HepG2 (cell line): ENCODE measurements around the gene MPPE1. TPM values are rescaled to one million over a fixed set of nuclear protein-coding genes. Genes with fewer than 3 reads are reported as not detected.

ENCODE experiments used
- ARID4A ChIP-seq: sonication (generic); formaldehyde crosslinking; IDR thresholded peaks from 2 replicates; pipeline ENCODE4 v1.5.0; 2020; ENCODE audit warnings: mild to moderate bottlenecking, missing genetic modification reagents, borderline replicate concordance
- ATF4 ChIP-seq, 2 experiments: fragments of 450-650 bp in 1 of 2; sonication (generic) in 1 of 2; formaldehyde crosslinking; IDR thresholded peaks; 2 replicates each; pipeline versions ENCODE4 v1.5.0 to v1.8.0; 2020 to 2022; ENCODE audit warnings: mild to moderate bottlenecking in 1 of 2, missing genetic modification reagents in 1 of 2
- EHMT2 ChIP-seq: fragments of 200-600 bp; sonication (generic); IDR thresholded peaks from 2 replicates; pipeline ENCODE4 v1.7.0; 2017; ENCODE audit warnings: antibody characterized with exemption, low read depth, low read length, borderline replicate concordance
- FOXC1 ChIP-seq: sonication (generic); formaldehyde crosslinking; IDR thresholded peaks from 2 replicates; pipeline ENCODE4 v1.8.0; 2022; ENCODE audit warnings: mild to moderate bottlenecking, missing genetic modification reagents, borderline replicate concordance
- HDAC2 ChIP-seq: sonication (generic); formaldehyde crosslinking; IDR thresholded peaks from 2 replicates; pipeline ENCODE4 v1.4.0; 2020; ENCODE audit warnings: missing genetic modification reagents
- HDAC6 ChIP-seq: fragments of 200-600 bp; sonication (generic); IDR thresholded peaks from 2 replicates; pipeline ENCODE4 v1.7.0; 2017; ENCODE audit warnings: mild to moderate bottlenecking, antibody characterized with exemption, low read length, low read depth
- IRF2 ChIP-seq: IDR thresholded peaks from 2 replicates; pipeline ENCODE4 v1.6.1; 2018; ENCODE audit warnings: missing genetic modification reagents, missing compliant biosample characterization
- KAT8 ChIP-seq: IDR thresholded peaks from 2 replicates; pipeline ENCODE4 v1.6.1; 2016; ENCODE audit warnings: missing genetic modification reagents, missing compliant biosample characterization
- KDM2A ChIP-seq: sonication (generic); formaldehyde crosslinking; IDR thresholded peaks from 2 replicates; pipeline ENCODE4 v1.4.0; 2020; ENCODE audit warnings: low read depth, missing genetic modification reagents, borderline replicate concordance
- NFKBIZ ChIP-seq: IDR thresholded peaks from 2 replicates; pipeline ENCODE4 v1.6.1; 2018; ENCODE audit warnings: missing genetic modification reagents, missing compliant biosample characterization
- SNAPC5 ChIP-seq: sonication (generic); formaldehyde crosslinking; IDR thresholded peaks from 2 replicates; pipeline ENCODE4 v1.8.1; 2023; ENCODE audit warnings: mild to moderate bottlenecking, missing genetic modification reagents, borderline replicate concordance
- SP1 ChIP-seq, 2 experiments: fragments of 450-650 bp in 1 of 2; sonication (generic) in 1 of 2; formaldehyde crosslinking in 1 of 2; IDR thresholded peaks; 2 replicates each; pipeline versions ENCODE4 v1.4.0 to v1.6.1; 2016 to 2020; ENCODE audit warnings: missing genetic modification reagents in 1 of 2
- ZBTB38 ChIP-seq: sonication (generic); formaldehyde crosslinking; IDR thresholded peaks from 2 replicates; pipeline ENCODE4 v1.5.1; 2020; ENCODE audit warnings: mild to moderate bottlenecking, missing genetic modification reagents
- ZFP37 ChIP-seq: sonication (generic); formaldehyde crosslinking; IDR thresholded peaks from 2 replicates; pipeline ENCODE4 v1.4.0; 2020; ENCODE audit warnings: missing genetic modification reagents, borderline replicate concordance
- ZNF468 ChIP-seq: sonication (generic); formaldehyde crosslinking; IDR thresholded peaks from 2 replicates; pipeline ENCODE4 v1.8.0; 2022; ENCODE audit warnings: mild to moderate bottlenecking, moderate library complexity, missing genetic modification reagents
- ZNF772 ChIP-seq: sonication (generic); formaldehyde crosslinking; IDR thresholded peaks from 2 replicates; pipeline ENCODE4 v1.5.0; 2020; ENCODE audit warnings: mild to moderate bottlenecking, missing genetic modification reagents
- ZSCAN29 ChIP-seq: sonication (generic); formaldehyde crosslinking; conservative IDR thresholded peaks from 2 replicates; pipeline ENCODE4 v1.4.0; 2020; ENCODE audit warnings: mild to moderate bottlenecking, missing genetic modification reagents
- polyA plus RNA-seq, 8 experiments: library from polyadenylated mRNA; depleted of rRNA in 3 of 8; stranded (reverse) in 7 of 8; unstranded in 1 of 8; fragments of >200 nt; fragmentation: Illumina TruSeq in 4 of 8; extraction: Trizol in 4 of 8; gene quantifications; 2 replicates each; pipeline versions ENCODE4 v1.2.1 to v1.2.3, GENCODE V29; 2011 to 2016; ENCODE audit warnings: low read depth in 4 of 8, missing spikeins in 1 of 8, mixed read lengths in 1 of 8; ENCODE audit not compliant: insufficient read depth in 1 of 8
- total RNA-seq, 5 experiments: library from RNA; depleted of rRNA; stranded (reverse); fragments of >200 nt; fragmentation: Illumina TruSeq; extraction: Trizol; gene quantifications; 2 replicates each; pipeline ENCODE4 v1.2.3, GENCODE V29; 2016; ENCODE audit warnings: low read depth in 1 of 5

MPPE1 gene
- total and polyA plus RNA-seq, 2 of the 13 experiments (the other 11 are each of a cell fraction or from before 2014, with no cell fraction given) = 9.6 to 11.9 TPM

DNA sequence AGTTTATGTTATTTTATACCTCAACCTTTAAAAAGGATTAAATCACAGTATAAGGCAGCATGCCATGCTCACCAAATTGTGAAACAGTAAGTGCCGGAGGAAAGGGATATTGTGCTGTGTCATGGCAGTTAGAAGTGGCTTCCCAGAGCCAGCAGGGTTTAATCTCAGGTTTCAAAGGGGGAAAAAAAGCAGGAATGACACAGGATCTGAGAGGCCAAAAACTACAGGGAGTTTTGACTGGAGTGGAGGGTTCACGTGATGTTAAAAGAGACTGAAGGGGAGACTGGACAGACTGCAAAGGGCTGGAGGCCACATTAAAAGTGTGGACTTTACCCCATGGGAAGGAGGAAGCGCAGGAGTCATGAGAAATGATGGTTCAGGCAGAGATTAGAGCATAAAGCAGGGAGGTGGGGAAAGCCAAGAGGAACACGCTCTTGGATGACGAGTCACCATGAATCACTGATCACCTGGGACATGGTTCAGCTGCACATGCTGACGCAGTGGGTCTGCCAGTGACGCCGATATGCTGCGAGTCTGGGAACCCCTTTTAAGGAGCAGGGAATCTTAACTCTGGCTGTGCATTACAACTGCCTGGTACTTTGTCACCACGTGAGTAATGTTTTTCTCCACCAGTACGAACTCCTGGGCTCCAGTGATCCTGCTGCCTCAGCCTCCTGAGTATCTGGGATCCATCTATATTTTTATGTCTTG is 50.8 kb downstream of the MPPE1 start (continued):
- TF ChIP-seq KAT8 = 0 out of 2 replicates have a peak, but pooled peaks have one; percentile 69
- no peak for TF ChIP-seq ZBTB38 (CRISPR knock-in tag)
- TF ChIP-seq ZSCAN29 (CRISPR knock-in tag) = no peak
- TF ChIP-seq SNAPC5 = no peak
- no peak for TF ChIP-seq ZNF468 (CRISPR knock-in tag)
- TF ChIP-seq EHMT2 = 0 out of 2 replicates have a peak, but pooled peaks have one; percentile 34
- TF ChIP-seq HDAC6 = no peak
- TF ChIP-seq ARID4A = peak; percentile 31; the same call in 1 of the 2 replicates
- TF ChIP-seq HDAC2 (CRISPR knock-in tag) = peak; percentile 43; the same call in 1 of the 2 replicates
- TF ChIP-seq ZFP37 (CRISPR knock-in tag) = peak; percentile 76; the same call in 1 of the 2 replicates
- TF ChIP-seq NFKBIZ (CRISPR knock-in tag) = no peak
- TF ChIP-seq SP1 (IDR thresholded peaks at IDR 0.05) = no peak
- 0 out of 2 replicates have a peak, but pooled peaks have one; percentile 20 for TF ChIP-seq SP1 (CRISPR knock-in tag; IDR thresholded peaks at IDR 0.05)
- TF ChIP-seq ZNF772 = 0 out of 2 replicates have a peak, but pooled peaks have one; percentile 39
- TF ChIP-seq ATF4 (CRISPR knock-in tag; IDR thresholded peaks at IDR 0.05) = peak in 1 of 2 experiments; percentile 18; a peak in 1 of 4 replicates
- TF ChIP-seq IRF2 = 0 out of 2 replicates have a peak, but pooled peaks have one; percentile 50
- peak; percentile 42; the same call in 1 of the 2 replicates for TF ChIP-seq KDM2A
- no peak for TF ChIP-seq FOXC1 (CRISPR knock-in tag)
